Heart left ventricle (tissue), 16 donors: ENCODE data around the gene PSAPL1. TPM values are rescaled to one million over a fixed set of nuclear protein-coding genes. Genes with fewer than 3 reads are reported as not detected.

Experiments used
- ATAC-seq, 4 donors: fragments of 200-7000 bp; cut with Tn5 transposase; one replicate each; pipeline ENCODE4 v1.9.1; 2020 to 2022; ENCODE audit warnings: moderate library complexity in 4 of 4, mild to moderate bottlenecking in 3 of 4, moderate number of reproducible peaks in 1 of 4
- DNase-seq, 5 donors: peaks; one replicate each; pipeline ENCODE4 v3.0.0-alpha.2; 2020
- H3K27ac ChIP-seq, 12 donors: fragments of 200-600 bp; sonication (generic) in 4 of 12; one replicate each; pipeline versions ENCODE4 v1.5.0 to v1.8.0; 2016 to 2022; ENCODE audit warnings: mild to moderate bottlenecking in 2 of 12
- H3K27me3 ChIP-seq, 9 donors: fragments of 200-600 bp; sonication (generic) in 2 of 9; one replicate each; pipeline versions ENCODE4 v1.5.1 to v1.8.0; 2016 to 2022; ENCODE audit warnings: mild to moderate bottlenecking in 3 of 9
- H3K36me3 ChIP-seq, 9 donors: fragments of 200-600 bp; sonication (generic) in 2 of 9; one replicate each; pipeline versions ENCODE4 v1.5.0 to v1.8.0; 2018 to 2022; ENCODE audit warnings: mild to moderate bottlenecking in 2 of 9
- H3K4me1 ChIP-seq, 12 donors: fragments of 200-600 bp; sonication (generic) in 4 of 12; one replicate each; pipeline versions ENCODE4 v1.5.0 to v1.8.0; 2016 to 2022; ENCODE audit warnings: mild to moderate bottlenecking in 3 of 12
- H3K4me3 ChIP-seq, 12 donors: fragments of 200-600 bp; sonication (generic) in 4 of 12; one replicate each; pipeline versions ENCODE4 v1.5.0 to v1.8.0; 2017 to 2022; ENCODE audit warnings: mild to moderate bottlenecking in 9 of 12, moderate library complexity in 4 of 12
- H3K9me3 ChIP-seq, 12 donors: fragments of 200-600 bp; sonication (generic) in 4 of 12; one replicate each; pipeline versions ENCODE4 v1.5.0 to v1.8.0; 2016 to 2022; ENCODE audit warnings: mild to moderate bottlenecking in 1 of 12
- POLR2A ChIP-seq, 2 donors: fragments of 450-650 bp; IDR thresholded peaks; one replicate each; pipeline ENCODE4 v1.6.1; 2017; ENCODE audit warnings: antibody characterized with exemption in 2 of 2, mild to moderate bottlenecking in 2 of 2, moderate library complexity in 2 of 2
- WGBS, 4 donors: extraction: QIAGEN DNeasy Blood & Tissue Kit in 2 of 4; methylation state at CpG; one replicate each; pipeline versions ENCODE4 v1.1.5 to v1.1.7; 2013 to 2018; 5-methylcytosine and 5-hydroxymethylcytosine counted together
- intact Hi-C, 10 donors: fragments of 100-400 bp; cut with DNase I; formaldehyde crosslinking; loops; one replicate each; pipeline versions ENCODE4 v1.11.1 to v1.14.2; 2022
- polyA plus RNA-seq, 2 donors: library from polyadenylated mRNA; stranded (reverse); fragments of 200-250 nt; gene quantifications; one replicate each; pipeline ENCODE4 v1.2.3, GENCODE V29; 2013
- total RNA-seq, 9 donors: library from RNA; depleted of rRNA in 2 of 9; stranded (reverse); fragments of >200 nt in 2 of 9; fragmentation: NEBNext Ultra II Directional in 3 of 9; extraction: Animal tissue kit (Norgen Biotek cat#: 25700) in 3 of 9; gene quantifications; one replicate each; pipeline versions ENCODE4 v1.1.0 to v1.2.4, GENCODE V29; 2016 to 2023
- TF ChIP-seq, protein P1 (sequence below), 12 donors: fragments of 200-600 bp; sonication (generic) in 4 of 12; IDR thresholded peaks; one replicate each; pipeline versions ENCODE4 v1.5.0 to v1.8.0; 2018 to 2022; ENCODE audit warnings: antibody characterized with exemption in 12 of 12, mild to moderate bottlenecking in 5 of 12
- donor health status: ischemic (EF 13 %, LVEDD 7.1; RV severe dilation, severe dysfunction).
- donor health status: healthy with polysubstance abuse.
- donor health status: DM: no; HTN: yes; CAD: no.
- donor health status: DM: no; HTN: no; CAD: no.
- donor health status: ischemic (EF 25% LVEDD 6.9; RV normal size, moderate dysfunction).
- donor health status: ischemic (EF 25% LVEDD 5.7; RV mildly dilated, moderate dysfunction).
- donor health status: healthy.
- donor health status: DM: yes; HTN: yes; CAD: no.
- donor health status: ischemic (EF 35%, LVEDD 5.7; RV mildly dilated, moderate dysfunction).
- donor health status: nonischemic (EF 11% LVEDD 7.7; RV severe dilation, severe dysfunction).
- donor health status: DM: yes; HTN: yes; CAD: no.
- donor health status: PGD.
- donor health status: ischemic (EF 29% LVEDD 5.4; RV normal size, mild dysfunction).
- donor health status: nonischemic (EF 23%, LVEDD 6.1; RV moderate dilation, normal function).

The PSAPL1 gene
- total and polyA plus RNA-seq, 11 donors, result 0.11 TPM; not detected in 10

DNA sequence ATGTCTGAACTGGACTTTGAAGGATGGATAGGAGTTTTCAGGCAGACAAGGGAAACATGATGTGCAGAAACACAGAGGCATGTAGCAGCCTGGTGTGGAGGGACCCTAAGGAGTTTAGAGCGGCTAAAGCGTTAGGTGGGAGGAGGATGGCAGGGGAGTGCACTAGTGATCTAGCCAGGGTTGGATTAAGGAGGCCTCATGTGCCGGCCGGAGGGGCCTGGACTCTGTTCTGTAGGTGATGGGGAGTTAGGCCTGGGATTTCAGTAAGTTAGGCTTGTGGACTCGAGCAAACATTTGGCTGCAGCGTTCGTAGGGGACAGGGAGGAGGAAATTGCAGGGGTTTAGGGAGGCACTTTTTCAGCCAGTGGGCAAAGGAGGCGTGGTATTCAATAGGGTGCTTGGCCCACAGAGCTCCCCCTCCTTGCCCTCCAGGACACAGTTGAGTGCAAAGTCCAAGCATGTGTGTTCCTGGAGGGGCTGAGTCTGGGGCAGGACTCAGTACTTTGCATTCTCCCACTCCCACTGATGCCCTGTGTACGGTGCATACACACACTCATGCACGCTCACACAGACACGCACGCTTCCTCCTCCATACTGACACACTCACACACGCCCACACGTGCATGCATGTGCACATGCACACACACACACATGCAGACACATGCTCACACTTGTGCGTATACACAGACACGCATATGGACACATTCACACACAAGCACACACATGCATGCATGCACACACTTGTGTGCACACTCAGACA is 18.6 kb downstream of the PSAPL1 start:
- Histone ChIP-seq H3K27ac (no peak overlapping the region), H3K4me1 (no peaks in the 10 kb centered on the region), H3K36me3 (no peaks in the 10 kb centered on the region), H3K4me3 (no peak overlapping the region), H3K9me3 (peaks cover 0 to 7% (median 0%) of the 10 kb centered on the region in 12 donors), H3K27me3 (no peaks in the 10 kb centered on the region)
- WGBS, 4 donors, result 85 to 89% (median 86%) methylated on average over 15 to 16 of the region's 16 CpGs
- intact Hi-C loops, result no loop called here
- ATAC-seq (no peak), DNase-seq (peak in 1 of 5 donors; percentile 33)
- TF ChIP-seq, protein P1, sequence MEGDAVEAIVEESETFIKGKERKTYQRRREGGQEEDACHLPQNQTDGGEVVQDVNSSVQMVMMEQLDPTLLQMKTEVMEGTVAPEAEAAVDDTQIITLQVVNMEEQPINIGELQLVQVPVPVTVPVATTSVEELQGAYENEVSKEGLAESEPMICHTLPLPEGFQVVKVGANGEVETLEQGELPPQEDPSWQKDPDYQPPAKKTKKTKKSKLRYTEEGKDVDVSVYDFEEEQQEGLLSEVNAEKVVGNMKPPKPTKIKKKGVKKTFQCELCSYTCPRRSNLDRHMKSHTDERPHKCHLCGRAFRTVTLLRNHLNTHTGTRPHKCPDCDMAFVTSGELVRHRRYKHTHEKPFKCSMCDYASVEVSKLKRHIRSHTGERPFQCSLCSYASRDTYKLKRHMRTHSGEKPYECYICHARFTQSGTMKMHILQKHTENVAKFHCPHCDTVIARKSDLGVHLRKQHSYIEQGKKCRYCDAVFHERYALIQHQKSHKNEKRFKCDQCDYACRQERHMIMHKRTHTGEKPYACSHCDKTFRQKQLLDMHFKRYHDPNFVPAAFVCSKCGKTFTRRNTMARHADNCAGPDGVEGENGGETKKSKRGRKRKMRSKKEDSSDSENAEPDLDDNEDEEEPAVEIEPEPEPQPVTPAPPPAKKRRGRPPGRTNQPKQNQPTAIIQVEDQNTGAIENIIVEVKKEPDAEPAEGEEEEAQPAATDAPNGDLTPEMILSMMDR (IDR thresholded peaks at IDR 0.05), result no peak
- TF ChIP-seq POLR2A (IDR thresholded peaks at IDR 0.05), result no peak

DNA sequence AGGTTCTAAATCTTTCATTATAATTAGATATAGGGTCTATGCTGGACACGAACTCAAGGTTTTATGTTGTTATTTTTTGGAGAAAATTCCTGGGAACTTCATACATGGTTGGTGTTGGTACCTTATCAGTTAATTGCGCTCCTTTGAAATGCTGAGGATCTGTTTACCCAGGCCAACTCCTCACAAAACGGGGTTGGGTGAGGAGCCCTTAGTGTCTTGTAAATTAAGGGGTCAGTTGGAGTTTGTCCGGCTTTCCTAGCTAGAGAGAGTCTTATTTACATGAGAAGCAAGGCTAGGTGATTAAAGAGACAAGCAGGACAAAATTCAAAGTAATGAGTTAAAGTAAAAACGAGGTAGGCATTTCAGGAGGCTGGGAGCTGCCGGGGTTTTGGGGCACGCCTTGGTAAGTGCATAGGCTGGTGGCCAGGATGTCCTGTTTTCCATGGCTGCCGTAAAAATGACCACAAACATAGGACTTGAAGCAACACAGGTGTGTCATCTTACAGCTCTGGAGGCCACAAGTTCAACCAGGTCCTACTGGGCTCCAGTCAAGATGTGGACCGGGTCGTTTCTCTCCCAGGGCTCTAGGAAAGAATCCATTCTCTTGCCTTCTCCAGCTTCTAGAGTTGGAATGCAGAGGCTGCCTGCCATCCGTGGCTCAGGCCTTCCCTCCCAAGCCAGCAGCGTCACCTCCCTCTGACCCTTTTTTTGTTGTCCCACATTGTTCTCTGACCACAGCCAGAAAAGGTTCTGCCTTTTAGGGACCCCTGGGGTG is 19.8 kb downstream of the PSAPL1 start:
- H3K9me3 ChIP-seq, result peaks cover 0 to 7% (median 0%) of the 10 kb centered on the region in 12 donors
- no peaks in the 10 kb centered on the region for H3K36me3 ChIP-seq
- no peak for TF ChIP-seq POLR2A (IDR thresholded peaks at IDR 0.05)
- TF ChIP-seq, protein P1 (IDR thresholded peaks at IDR 0.05), result no peak
- ATAC-seq, result no peak
- DNase-seq, result peak in 1 of 5 donors; percentile 2
- no peaks in the 10 kb centered on the region for H3K27me3 ChIP-seq
- H3K4me1 ChIP-seq, result no peaks in the 10 kb centered on the region
- 56 to 62% (median 59%) methylated on average over 12 of the region's 12 CpGs for WGBS, 4 donors
- no peak overlapping the region for H3K4me3 ChIP-seq
- intact Hi-C loops, result no loop called here
- H3K27ac ChIP-seq, result no peak overlapping the region

DNA sequence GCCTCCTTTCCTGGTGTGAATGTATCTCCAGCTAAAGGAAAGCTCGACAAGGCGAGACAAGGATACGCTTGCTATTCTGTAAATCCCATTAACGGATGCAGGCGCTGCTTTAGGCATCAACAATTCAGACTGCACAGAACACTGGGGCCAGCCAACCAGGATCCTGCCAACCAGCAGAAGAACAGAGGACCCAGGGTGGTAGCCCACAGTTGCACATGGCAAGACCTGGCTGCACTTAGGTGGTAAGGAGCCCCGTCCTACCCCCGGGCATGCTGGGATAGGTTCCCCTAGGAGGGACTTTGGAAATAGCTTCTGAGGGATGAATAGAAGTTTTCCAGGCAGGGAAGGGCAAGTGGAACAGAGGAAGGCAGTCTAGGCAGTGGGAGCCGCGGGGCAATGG is 20.7 kb downstream of the PSAPL1 start:
- H3K4me1 ChIP-seq, result no peaks in the 10 kb centered on the region
- WGBS, 4 donors, result 77 to 86% (median 83%) methylated on average over 9 of the region's 9 CpGs
- peak in 1 of 5 donors; percentile 35 for DNase-seq
- intact Hi-C loops, result no loop called here
- H3K36me3 ChIP-seq, result no peaks in the 10 kb centered on the region
- H3K9me3 ChIP-seq, result peaks cover 0 to 12% (median under 1%) of the 10 kb centered on the region in 12 donors
- no peak for TF ChIP-seq POLR2A (IDR thresholded peaks at IDR 0.05)
- TF ChIP-seq, protein P1 (IDR thresholded peaks at IDR 0.05), result no peak
- ATAC-seq, result no peak
- H3K4me3 ChIP-seq, result no peak overlapping the region
- no peak overlapping the region for H3K27ac ChIP-seq
- no peaks in the 10 kb centered on the region for H3K27me3 ChIP-seq

GRCh38 chr4:7412554-7412912 is 22.2 kb downstream of the PSAPL1 start:
- Histone ChIP-seq H3K4me1 (no peaks in the 10 kb centered on the region), H3K9me3 (peaks cover 0 to 23% (median 8%) of the 10 kb centered on the region in 12 donors), H3K36me3 (no peaks in the 10 kb centered on the region), H3K27ac (no peak overlapping the region), H3K27me3 (no peaks in the 10 kb centered on the region), H3K4me3 (no peak overlapping the region)
- 62 to 77% (median 70%) methylated on average over 4 of the region's 4 CpGs for WGBS, 4 donors
- ATAC-seq, result no peak
- intact Hi-C loops, result no loop called here
- TF ChIP-seq POLR2A (IDR thresholded peaks at IDR 0.05), result no peak
- TF ChIP-seq, protein P1 (IDR thresholded peaks at IDR 0.05), result no peak
- peak in 2 of 5 donors; percentile 10 to 23 for DNase-seq
